ENCODE data around the gene FRMD8.
A peak's percentile ranks its signal among the peaks of the same experiment; 100 is the strongest.

The FRMD8 gene

GRCh38 chr11:65454311-65454695, 67.9 kb downstream of the FRMD8 start:
- no peak for DNase-seq (ENCODE audit: low read depth in 1 of 2, low spot score in 1 of 2)

GRCh38 chr11:65454696-65455456, 68.4 kb downstream of the FRMD8 start:
- peak; percentile 61 to 68 for DNase-seq (ENCODE audit: low read depth in 1 of 2, low spot score in 1 of 2)

GRCh38 chr11:65456418-65456817, 70.0 kb downstream of the FRMD8 start:
- no peak for DNase-seq (ENCODE audit: low read depth in 1 of 2, low spot score in 1 of 2)

GRCh38 chr11:65459552-65459951, 73.1 kb downstream of the FRMD8 start:
- no peak for DNase-seq (ENCODE audit: low read depth in 1 of 2, low spot score in 1 of 2)

All from activated CD4-positive, alpha-beta T cell treated with anti-CD3 and anti-CD28 coated beads, Interleukin-2, amount 50 U/mL, for 24 hours (primary cell).